SU-DHL-6 (cell line): ENCODE measurements around the gene LILRB2.
"Not testable (repeated sequence)": the region's sequence is repeated elsewhere in the genome, so short reads cannot be mapped to it uniquely, and the experiment has no call there.

Experiments
- H2AFZ ChIP-seq: fragments of 200-600 bp; sonication (generic); 2 replicates; pipeline ENCODE4 v1.6.1; 2014; ENCODE audit warnings: low read depth, mild to moderate bottlenecking, moderate library complexity, mixed read lengths, antibody characterized with exemption, low read length; ENCODE audit not compliant: severe bottlenecking
- H3F3A ChIP-seq: fragments of 200-600 bp; shearing (Covaris generic); 2 replicates; pipeline ENCODE4 v1.6.0; 2016; ENCODE audit warnings: antibody characterized with exemption, mild to moderate bottlenecking; ENCODE audit not compliant: insufficient read depth
- H3K27ac ChIP-seq: fragments of 200-600 bp; sonication (generic); 2 replicates; pipeline ENCODE4 v1.5.1; 2016; ENCODE audit warnings: low read depth, mild to moderate bottlenecking, low read length, moderate library complexity, mixed read lengths
- H3K27me3 ChIP-seq: fragments of 200-600 bp; sonication (generic), shearing (Covaris generic); 2 replicates; pipeline ENCODE4 v1.6.0; 2014; ENCODE audit warnings: mild to moderate bottlenecking, low read length
- H3K36me3 ChIP-seq: fragments of 200-600 bp; sonication (generic); 2 replicates; pipeline ENCODE4 v1.6.1; 2014; ENCODE audit warnings: mild to moderate bottlenecking, low read length, mixed read lengths
- H3K4me2 ChIP-seq: fragments of 300-600, 200-600 bp; shearing (Covaris generic), sonication (generic); 2 replicates; pipeline ENCODE4 v1.6.0; 2014; ENCODE audit warnings: low read length, low read depth, mild to moderate bottlenecking; ENCODE audit not compliant: poor library complexity, severe bottlenecking
- H3K4me3 ChIP-seq: fragments of 200-600 bp; sonication (generic); 2 replicates; pipeline ENCODE4 v1.5.1; 2014; ENCODE audit warnings: antibody characterized with exemption, low read length, mild to moderate bottlenecking, mixed read lengths; ENCODE audit not compliant: insufficient read depth, poor library complexity, severe bottlenecking
- H3K79me2 ChIP-seq: fragments of 200-600 bp; sonication (generic); 2 replicates; pipeline ENCODE4 v1.6.1; 2014; ENCODE audit warnings: mild to moderate bottlenecking, low read length, moderate library complexity; ENCODE audit not compliant: insufficient read depth
- H3K9ac ChIP-seq: fragments of 200-600 bp; sonication (generic); 2 replicates; pipeline ENCODE4 v1.7.0; 2014; ENCODE audit warnings: mild to moderate bottlenecking, low read length
- H3K9me2 ChIP-seq: fragments of 200-600 bp; sonication (generic); replicated peaks from 2 replicates; pipeline ENCODE4 v1.6.1; 2014; ENCODE audit warnings: low read length; ENCODE audit not compliant: insufficient read depth
- H3K9me3 ChIP-seq: fragments of 200-600 bp; sonication (generic); 2 replicates; pipeline ENCODE4 v1.6.1; 2014; ENCODE audit warnings: low read length, mixed read lengths; ENCODE audit not compliant: insufficient read depth
- H4K20me1 ChIP-seq: fragments of 200-600 bp; sonication (generic); 2 replicates; pipeline ENCODE4 v1.6.1; 2014; ENCODE audit warnings: low read depth, mild to moderate bottlenecking, antibody characterized with exemption, low read length, moderate library complexity, mixed read lengths
- TF ChIP-seq, protein P1 (sequence below): fragments of 200-600 bp; sonication (generic); IDR thresholded peaks from one replicate; pipeline ENCODE4 v1.5.1; 2017; ENCODE audit warnings: antibody characterized with exemption, mild to moderate bottlenecking, low read length, moderate library complexity; ENCODE audit not compliant: insufficient read depth, poor library complexity, severe bottlenecking

The LILRB2 gene

GRCh38 chr19:54280025-54280424 is 885 bp downstream of the LILRB2 start:
- not testable (repeated sequence) for H2AFZ ChIP-seq, H3F3A ChIP-seq, H3K79me2 ChIP-seq, H3K9me2 ChIP-seq, H3K36me3 ChIP-seq, H3K4me3 ChIP-seq, H3K9ac ChIP-seq, H3K27me3 ChIP-seq, H3K4me2 ChIP-seq, H3K27ac ChIP-seq, H4K20me1 ChIP-seq, H3K9me3 ChIP-seq

DNA sequence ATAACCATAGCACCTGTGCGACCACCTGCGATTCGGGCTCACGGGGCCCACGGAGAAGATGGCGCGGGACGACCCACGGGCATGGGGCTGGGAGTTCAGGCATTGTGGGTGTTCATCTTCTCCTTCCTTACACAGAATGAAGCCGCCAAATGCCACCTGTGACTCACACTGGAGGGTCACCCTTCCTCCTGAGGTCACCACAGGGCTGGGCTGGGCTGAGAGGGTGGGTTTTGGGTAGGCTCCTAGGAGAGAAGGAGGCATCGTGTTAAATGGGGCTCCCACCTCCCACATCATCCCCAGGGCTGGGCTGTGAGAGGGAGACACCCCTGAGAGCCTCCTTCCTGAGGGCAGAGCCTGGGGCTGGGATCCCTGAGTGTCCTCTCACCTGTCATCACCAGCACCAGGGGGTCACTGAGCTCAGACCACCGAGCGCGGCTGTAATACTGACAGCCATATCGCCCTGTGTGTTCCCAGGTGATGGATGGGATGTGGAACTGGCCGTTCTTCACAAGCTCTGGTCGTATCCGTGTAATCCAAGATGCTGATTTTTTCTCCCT is 1.4 kb downstream of the LILRB2 start:
- Histone ChIP-seq H3K27ac (no peak overlapping the region), H3K27me3 (no peaks in the 10 kb centered on the region), H4K20me1 (no peaks in the 10 kb centered on the region), H3K9me2 (no peaks in the 10 kb centered on the region), H3K4me2 (no peak overlapping the region), H3K79me2 (no peaks in the 10 kb centered on the region), H3K4me3 (no peak overlapping the region), H3K9me3 (no peaks in the 10 kb centered on the region), H2AFZ (no peak overlapping the region), H3F3A (no peaks in the 10 kb centered on the region), H3K9ac (no peak overlapping the region), H3K36me3 (no peaks in the 10 kb centered on the region)
- TF ChIP-seq, protein P1, sequence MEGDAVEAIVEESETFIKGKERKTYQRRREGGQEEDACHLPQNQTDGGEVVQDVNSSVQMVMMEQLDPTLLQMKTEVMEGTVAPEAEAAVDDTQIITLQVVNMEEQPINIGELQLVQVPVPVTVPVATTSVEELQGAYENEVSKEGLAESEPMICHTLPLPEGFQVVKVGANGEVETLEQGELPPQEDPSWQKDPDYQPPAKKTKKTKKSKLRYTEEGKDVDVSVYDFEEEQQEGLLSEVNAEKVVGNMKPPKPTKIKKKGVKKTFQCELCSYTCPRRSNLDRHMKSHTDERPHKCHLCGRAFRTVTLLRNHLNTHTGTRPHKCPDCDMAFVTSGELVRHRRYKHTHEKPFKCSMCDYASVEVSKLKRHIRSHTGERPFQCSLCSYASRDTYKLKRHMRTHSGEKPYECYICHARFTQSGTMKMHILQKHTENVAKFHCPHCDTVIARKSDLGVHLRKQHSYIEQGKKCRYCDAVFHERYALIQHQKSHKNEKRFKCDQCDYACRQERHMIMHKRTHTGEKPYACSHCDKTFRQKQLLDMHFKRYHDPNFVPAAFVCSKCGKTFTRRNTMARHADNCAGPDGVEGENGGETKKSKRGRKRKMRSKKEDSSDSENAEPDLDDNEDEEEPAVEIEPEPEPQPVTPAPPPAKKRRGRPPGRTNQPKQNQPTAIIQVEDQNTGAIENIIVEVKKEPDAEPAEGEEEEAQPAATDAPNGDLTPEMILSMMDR: no peak

GRCh38 chr19:54278571-54279195 is 2.2 kb downstream of the LILRB2 start:
- H3F3A ChIP-seq, H3K4me2 ChIP-seq, H2AFZ ChIP-seq, H3K27me3 ChIP-seq, H3K36me3 ChIP-seq, H3K79me2 ChIP-seq, H4K20me1 ChIP-seq, H3K9ac ChIP-seq, H3K9me3 ChIP-seq, H3K27ac ChIP-seq, H3K4me3 ChIP-seq, H3K9me2 ChIP-seq: not testable (repeated sequence)

DNA sequence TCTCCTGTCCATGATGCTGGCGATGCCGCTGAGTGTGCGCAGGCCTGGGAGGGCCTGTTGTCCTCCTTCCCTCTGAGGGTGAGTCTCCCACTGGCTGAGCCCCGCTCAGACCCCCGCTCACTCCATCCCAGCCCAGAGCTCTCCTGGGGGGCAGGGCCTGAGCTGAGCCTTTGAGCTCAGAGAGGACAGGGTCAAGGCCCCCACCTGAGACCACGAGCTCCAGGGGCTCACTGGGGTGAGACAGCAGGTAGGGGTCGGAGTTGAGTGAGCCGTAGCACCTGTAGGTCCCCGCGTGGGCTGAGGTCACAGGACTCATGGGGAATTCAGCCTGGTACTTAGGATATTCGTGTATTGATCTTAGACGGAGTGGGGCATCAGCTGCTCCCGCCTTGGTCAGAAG is 2.9 kb downstream of the LILRB2 start:
- not testable (repeated sequence) for H3K9me3 ChIP-seq, H3K9ac ChIP-seq, H3K79me2 ChIP-seq, H4K20me1 ChIP-seq, H3F3A ChIP-seq, H3K27ac ChIP-seq, H3K36me3 ChIP-seq, H3K9me2 ChIP-seq, H3K4me2 ChIP-seq, H3K4me3 ChIP-seq, H3K27me3 ChIP-seq, H2AFZ ChIP-seq

DNA sequence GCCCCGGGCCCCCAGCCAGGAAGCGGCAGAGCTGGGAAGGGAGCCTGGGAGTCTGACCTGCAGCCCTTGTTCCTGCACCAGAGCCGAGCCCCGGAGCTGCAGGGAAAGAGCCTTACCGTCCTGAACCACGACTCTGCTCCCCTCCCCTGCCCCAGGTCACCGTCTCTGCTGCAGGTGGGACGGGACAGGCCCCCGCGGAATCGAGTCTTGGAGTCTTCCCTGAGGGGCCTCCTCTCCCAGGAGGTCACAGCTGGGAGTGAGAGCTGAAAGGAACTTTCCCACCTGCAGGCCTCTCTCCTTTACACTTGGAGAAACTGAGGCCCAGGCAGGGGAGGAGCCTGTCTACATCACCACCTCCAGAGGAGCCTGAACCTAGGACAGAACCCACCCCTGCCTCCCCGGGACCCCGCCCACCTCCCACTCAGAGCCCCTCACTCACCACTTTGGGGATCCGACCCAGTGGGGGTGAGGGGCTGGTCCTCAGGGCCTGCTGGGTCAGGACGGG is 3.7 kb downstream of the LILRB2 start:
- not testable (repeated sequence) for H3F3A ChIP-seq, H3K4me3 ChIP-seq, H3K36me3 ChIP-seq, H3K4me2 ChIP-seq, H3K27ac ChIP-seq, H4K20me1 ChIP-seq, H3K9me2 ChIP-seq, H3K9ac ChIP-seq, H3K79me2 ChIP-seq, H2AFZ ChIP-seq, H3K9me3 ChIP-seq, H3K27me3 ChIP-seq
